Measurements from ENCODE around the gene TJAP1.

- TF ChIP-seq CTCF (IDR thresholded peaks at IDR 0.05) (no peak), POLR2A (IDR thresholded peaks at IDR 0.05) (no peak)
Measured at GRCh38 chr6:43532201-43532600, 54.8 kb downstream of the TJAP1 start.

Measured in Peyer's patch (tissue), 4 donors.